CD4-positive, CD25-positive, alpha-beta regulatory T cell (primary cell): ENCODE data around the gene PRX. TPM values are rescaled to one million over a fixed set of nuclear protein-coding genes. Genes with fewer than 3 reads are reported as not detected.
"Not testable (repeated sequence)": the region's sequence is repeated elsewhere in the genome, so short reads cannot be mapped to it uniquely, and the experiment has no call there.

ENCODE experiments used
- ATAC-seq, 2 donors: fragments of 150-1000 bp; cut with Tn5 transposase; one replicate each; pipeline ENCODE4 v1.10.0; 2021; ENCODE audit warnings: low read depth in 2 of 2, moderate number of reproducible peaks in 2 of 2, moderate library complexity in 1 of 2
- DNase-seq, 3 donors: peaks; one replicate each; pipeline versions ENCODE4 v3.0.0 to v3.0.0-alpha.2; 2012 to 2022; ENCODE audit warnings: mixed read lengths in 1 of 3
- H3K27ac ChIP-seq: one replicate; pipeline ENCODE4 v1.7.0; 2013; ENCODE audit warnings: mild to moderate bottlenecking, low read length; ENCODE audit not compliant: insufficient read depth, poor library complexity, severe bottlenecking
- H3K27me3 ChIP-seq: one replicate; pipeline ENCODE4 v1.7.0; 2013; ENCODE audit warnings: low read length; ENCODE audit not compliant: control insufficient read depth, insufficient read depth
- H3K36me3 ChIP-seq: one replicate; pipeline ENCODE4 v1.7.0; 2013; ENCODE audit warnings: mild to moderate bottlenecking, low read length, moderate library complexity; ENCODE audit not compliant: control insufficient read depth, insufficient read depth
- H3K4me1 ChIP-seq: 2 replicates; pipeline ENCODE4 v1.7.0; 2013; ENCODE audit warnings: mild to moderate bottlenecking, low read length; ENCODE audit not compliant: insufficient read depth, control insufficient read depth, poor library complexity, severe bottlenecking
- H3K4me3 ChIP-seq: one replicate; pipeline ENCODE4 v1.7.0; 2013; ENCODE audit warnings: low read depth, mild to moderate bottlenecking, low read length, moderate library complexity
- H3K9me3 ChIP-seq, 2 experiments: 1 replicate in 1 of 2; 2 replicates in 1 of 2; pipeline ENCODE4 v1.7.0; 2013; ENCODE audit warnings: low read length in 2 of 2, mild to moderate bottlenecking in 1 of 2, moderate library complexity in 1 of 2; ENCODE audit not compliant: control insufficient read depth in 2 of 2
- H3K27ac Mint-ChIP-seq, 3 donors: one replicate each; pipeline ENCODE4 v1.8.0; 2020 to 2022; ENCODE audit warnings: mild to moderate bottlenecking in 3 of 3, mixed read lengths in 3 of 3, moderate library complexity in 2 of 3
- H3K27me3 Mint-ChIP-seq: one replicate; pipeline ENCODE4 v1.8.0; 2022; ENCODE audit warnings: mild to moderate bottlenecking, mixed read lengths
- H3K36me3 Mint-ChIP-seq: one replicate; pipeline ENCODE4 v1.8.0; 2020; ENCODE audit warnings: mixed read lengths
- H3K4me1 Mint-ChIP-seq, 4 donors: one replicate each; pipeline ENCODE4 v1.8.0; 2020 to 2022; ENCODE audit warnings: mixed read lengths in 4 of 4, mild to moderate bottlenecking in 1 of 4
- H3K4me3 Mint-ChIP-seq, 4 donors: one replicate each; pipeline ENCODE4 v1.8.0; 2020 to 2022; ENCODE audit warnings: mild to moderate bottlenecking in 4 of 4, mixed read lengths in 4 of 4, moderate library complexity in 3 of 4
- H3K9me3 Mint-ChIP-seq, 7 donors: one replicate each; pipeline ENCODE4 v1.8.0; 2020 to 2022; ENCODE audit warnings: mixed read lengths in 7 of 7, mild to moderate bottlenecking in 3 of 7, moderate library complexity in 2 of 7
- polyA plus RNA-seq, 4 donors: library from polyadenylated mRNA; unstranded; fragments of 300-500 nt; fragmentation: Illumina TruSeq; gene quantifications; one replicate each; pipeline ENCODE4 v1.2.3, GENCODE V29; 2021
- total RNA-seq: library from RNA; stranded (reverse); gene quantifications from one replicate; pipeline ENCODE4 v1.2.3, GENCODE V29; 2022

PRX gene
- total and polyA plus RNA-seq, 5 donors from 2014 or later: 0.08 to 1.3 (median 0.39) TPM; not detected in 1

GRCh38 chr19:40432760-40433159, 19.6 kb upstream of the PRX start:
- H3K9me3 Mint-ChIP-seq, H3K4me3 ChIP-seq, H3K4me1 ChIP-seq, H3K36me3 Mint-ChIP-seq, H3K36me3 ChIP-seq, DNase-seq, H3K27ac ChIP-seq, ATAC-seq, H3K27me3 Mint-ChIP-seq, H3K27me3 ChIP-seq, H3K9me3 ChIP-seq: not testable (repeated sequence)
- peak overlapping the region; percentile 93 to 99 (median 98) for H3K27ac Mint-ChIP-seq
- H3K4me3 Mint-ChIP-seq: peak overlapping the region; percentile 54 to 93 (median 90)
- H3K4me1 Mint-ChIP-seq: peaks cover 0 to 19% (median 5%) of the 10 kb centered on the region in 4 donors

- H3K36me3 ChIP-seq: no peaks in the 10 kb centered on the region
- peaks cover 7% of the 10 kb centered on the region for H3K4me1 ChIP-seq
- no peaks in the 10 kb centered on the region for H3K9me3 ChIP-seq
- DNase-seq: no peak
- no peak overlapping the region for H3K27ac ChIP-seq
- H3K27me3 ChIP-seq: no peaks in the 10 kb centered on the region
- Mint-ChIP-seq H3K4me3 (peak overlapping the region in 3 of 4 donors; percentile 0 to 88 (median 27)), H3K4me1 (peaks cover 0 to 19% (median 5%) of the 10 kb centered on the region in 4 donors), H3K27ac (no peak overlapping the region), H3K36me3 (no peaks in the 10 kb centered on the region), H3K9me3 (no peaks in the 10 kb centered on the region), H3K27me3 (peaks cover 9% of the 10 kb centered on the region)
- ATAC-seq: no peak
- no peak overlapping the region for H3K4me3 ChIP-seq
Measured at GRCh38 chr19:40431698-40432097, 18.5 kb upstream of the PRX start.

DNA sequence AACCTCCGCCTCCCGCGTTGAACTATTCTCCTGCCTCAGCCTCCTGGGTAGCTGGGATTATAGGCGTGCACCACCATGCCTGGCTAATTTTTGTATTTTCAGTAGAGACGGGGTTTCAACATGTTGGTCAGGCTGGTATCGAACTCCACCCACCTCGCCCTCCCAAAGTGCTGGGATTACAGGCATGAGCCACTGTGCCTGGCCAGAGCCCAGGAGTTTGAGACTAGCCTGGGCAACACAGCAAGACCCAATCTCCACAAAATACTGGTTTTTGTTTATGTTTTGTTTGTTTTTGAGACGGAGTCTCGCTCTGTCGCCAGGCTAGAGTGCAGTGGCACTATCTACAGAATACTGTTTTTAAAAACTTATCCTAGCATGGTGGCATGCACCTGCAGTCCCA, 17.1 kb upstream of the PRX start:
- not testable (repeated sequence) for H3K4me3 ChIP-seq, DNase-seq, ATAC-seq, H3K36me3 ChIP-seq, H3K36me3 Mint-ChIP-seq, H3K27me3 ChIP-seq, H3K4me3 Mint-ChIP-seq, H3K27ac ChIP-seq, H3K27ac Mint-ChIP-seq, H3K9me3 Mint-ChIP-seq, H3K9me3 ChIP-seq
- H3K4me1 Mint-ChIP-seq: peaks cover 0 to 26% (median 10%) of the 10 kb centered on the region in 4 donors
- H3K27me3 Mint-ChIP-seq: peaks cover 19% of the 10 kb centered on the region
- peaks cover 15% of the 10 kb centered on the region for H3K4me1 ChIP-seq

- not testable (repeated sequence) for H3K27ac ChIP-seq, H3K9me3 ChIP-seq, ATAC-seq, H3K36me3 Mint-ChIP-seq, DNase-seq, H3K9me3 Mint-ChIP-seq, H3K36me3 ChIP-seq, H3K4me3 ChIP-seq, H3K27me3 ChIP-seq, H3K27ac Mint-ChIP-seq
- Mint-ChIP-seq H3K4me1 (peaks cover 0 to 26% (median 17%) of the 10 kb centered on the region in 4 donors), H3K27me3 (peaks cover 19% of the 10 kb centered on the region), H3K4me3 (peak overlapping the region in 3 of 4 donors; percentile 2 to 89 (median 19))
- peaks cover 26% of the 10 kb centered on the region for H3K4me1 ChIP-seq
Measured at GRCh38 chr19:40428197-40428596, 15.0 kb upstream of the PRX start.

DNA sequence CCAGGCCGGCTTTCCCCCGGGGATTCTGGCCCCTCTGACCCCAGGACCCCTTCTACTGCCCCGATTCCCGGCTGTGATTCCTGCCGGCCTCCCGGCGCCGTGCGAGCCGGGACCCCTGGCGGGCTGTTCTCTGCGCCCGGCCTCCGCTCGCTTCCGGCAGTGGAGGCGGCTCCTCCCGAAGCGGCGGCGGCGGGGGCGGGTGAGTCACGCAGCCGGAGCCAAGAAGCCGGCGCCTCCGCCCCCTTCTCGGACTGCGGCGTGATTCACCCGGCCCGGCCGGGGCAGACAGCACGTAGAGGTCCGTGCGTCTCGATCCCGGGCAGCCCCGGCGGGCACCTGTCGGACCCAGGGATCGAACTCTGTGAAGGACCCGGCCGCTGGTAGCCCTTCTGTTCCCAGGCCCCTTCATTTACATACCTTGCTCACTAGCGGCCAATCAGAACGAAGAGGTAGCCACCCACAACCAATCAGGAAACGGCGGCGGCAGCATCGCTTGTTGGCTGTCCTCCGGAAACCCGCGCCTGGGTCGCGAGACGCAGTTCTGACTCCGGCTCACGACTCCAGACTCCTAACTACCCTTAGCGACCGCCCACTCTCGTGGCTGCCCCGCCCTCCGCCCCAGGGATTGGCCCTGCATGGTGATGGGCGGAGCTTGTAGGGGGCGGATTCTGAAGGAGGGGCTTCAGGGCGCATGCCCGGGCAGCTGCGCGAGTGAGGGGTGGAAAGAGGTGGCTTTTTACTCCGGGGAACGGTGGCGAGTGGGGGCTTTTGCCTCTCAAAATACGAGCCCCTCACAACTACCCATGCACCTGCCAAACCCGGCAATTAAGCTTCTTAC, 12.5 kb upstream of the PRX start, which contains the start of gene SERTAD1:
SERTAD1 (minus strand) TSS at position 543 of the 838 bp plus-strand sequence. CDS start 2,446 bp downstream, outside the sequence.
- Histone ChIP-seq H3K9me3 (no peaks in the 10 kb centered on the region), H3K27ac (peak within 1 kb of the TSS; percentile 96), H3K4me3 (peak within 1 kb of the TSS; percentile 90), H3K36me3 (peaks cover 6% of the 10 kb centered on the region), H3K27me3 (no peaks in the 10 kb centered on the region), H3K4me1 (peaks cover 42% of the 10 kb centered on the region)
- H3K9me3 Mint-ChIP-seq: peaks cover 0 to 2% (median 0%) of the 10 kb centered on the region in 7 donors
- H3K27me3 Mint-ChIP-seq: peaks cover 22% of the 10 kb centered on the region
- H3K27ac Mint-ChIP-seq: peak within 1 kb of the TSS; percentile 97 to 99 (median 99)
- peaks cover 0 to 35% (median 21%) of the 10 kb centered on the region in 4 donors for H3K4me1 Mint-ChIP-seq
- peak within 1 kb of the TSS; percentile 91 to 97 (median 96) for H3K4me3 Mint-ChIP-seq
- H3K36me3 Mint-ChIP-seq: no peaks in the 10 kb centered on the region
- ATAC-seq: peak; percentile 92 to 93
- DNase-seq: peak; percentile 100

GRCh38 chr19:40424637-40425449, 11.7 kb upstream of the PRX start:
- Histone ChIP-seq H3K27ac (peak overlapping the region; percentile 96), H3K9me3 (no peaks in the 10 kb centered on the region), H3K4me1 (peaks cover 42% of the 10 kb centered on the region), H3K36me3 (peaks cover 6% of the 10 kb centered on the region), H3K27me3 (no peaks in the 10 kb centered on the region), H3K4me3 (peak overlapping the region; percentile 90)
- H3K36me3 Mint-ChIP-seq: no peaks in the 10 kb centered on the region
- peaks cover 0 to 35% (median 23%) of the 10 kb centered on the region in 4 donors for H3K4me1 Mint-ChIP-seq
- H3K9me3 Mint-ChIP-seq: peaks cover 0 to 2% (median 0%) of the 10 kb centered on the region in 7 donors
- peak overlapping the region; percentile 97 to 99 (median 99) for H3K27ac Mint-ChIP-seq
- H3K4me3 Mint-ChIP-seq: peak overlapping the region; percentile 91 to 97 (median 96)
- peak in 1 of 3 donors; percentile 25 for DNase-seq
- ATAC-seq: no peak
- H3K27me3 Mint-ChIP-seq: peaks cover 24% of the 10 kb centered on the region

DNA sequence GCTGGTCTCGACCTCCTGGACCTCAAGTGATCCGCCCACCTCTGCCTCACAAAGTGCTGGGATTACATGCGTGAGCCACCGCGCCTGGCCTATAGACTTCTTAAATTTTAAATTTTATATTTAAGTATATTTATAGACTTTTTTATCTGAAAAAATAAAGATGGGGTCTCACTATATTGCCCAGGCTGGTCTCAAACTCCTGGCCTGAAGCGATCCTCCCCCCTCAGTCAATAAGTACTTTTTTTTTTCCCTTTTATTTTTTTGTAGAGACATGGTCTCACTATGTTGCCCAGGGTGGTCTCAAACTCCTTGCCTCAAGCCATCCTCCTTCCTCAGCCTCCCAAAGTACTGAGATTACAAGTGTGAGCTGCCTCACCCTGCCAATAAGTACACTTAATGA, 10.8 kb upstream of the PRX start:
- Mint-ChIP-seq H3K4me3 (peak overlapping the region; percentile 44 to 95 (median 74)), H3K4me1 (peaks cover 0 to 38% (median 23%) of the 10 kb centered on the region in 4 donors), H3K27me3 (peaks cover 24% of the 10 kb centered on the region), H3K9me3 (peaks cover 0 to 2% (median 0%) of the 10 kb centered on the region in 7 donors), H3K36me3 (no peaks in the 10 kb centered on the region), H3K27ac (peak overlapping the region in 2 of 3 donors; percentile 97 to 99)
- Histone ChIP-seq H3K27me3 (no peaks in the 10 kb centered on the region), H3K36me3 (peaks cover 6% of the 10 kb centered on the region), H3K9me3 (no peaks in the 10 kb centered on the region), H3K4me1 (peaks cover 42% of the 10 kb centered on the region), H3K27ac (peak overlapping the region; percentile 96), H3K4me3 (no peak overlapping the region)
- DNase-seq: no peak
- ATAC-seq: no peak
